Naive thymus-derived CD8-positive, alpha-beta T cell (primary cell): Measurements from ENCODE around the gene CFAP77. TPM values are rescaled to one million over a fixed set of nuclear protein-coding genes. Genes with fewer than 3 reads are reported as not detected.

Experiments used
- ATAC-seq, 2 donors: fragments of 150-1000 bp; cut with Tn5 transposase in 1 of 2; sonication (Bioruptor Pico), chemical (Tn5 transposase) in 1 of 2; 1 replicate in 1 of 2; 2 replicates in 1 of 2; pipeline ENCODE4 v1.10.0; 2021; ENCODE audit warnings: mild to moderate bottlenecking in 2 of 2, moderate library complexity in 2 of 2
- POLR2A ChIA-PET: fragments of 350-600 bp; sonication (Branson Sonifier 250); formaldehyde crosslinking; loops from one replicate; lab custom pipeline; 2021; ENCODE audit warnings: antibody characterized with exemption; lab: Charles Lee
- DNase-seq, 10 donors: peaks; one replicate each; pipeline versions ENCODE4 v3.0.0 to v3.0.0-alpha.2; 2020 to 2022
- H3K27ac Mint-ChIP-seq, 10 donors: one replicate each; pipeline ENCODE4 v1.8.0; 2020 to 2022; ENCODE audit warnings: mild to moderate bottlenecking in 10 of 10, mixed read lengths in 10 of 10, moderate library complexity in 4 of 10, inconsistent platforms in 1 of 10
- H3K27me3 Mint-ChIP-seq, 5 donors: one replicate each; pipeline ENCODE4 v1.8.0; 2021 to 2022; ENCODE audit warnings: mixed read lengths in 5 of 5
- H3K36me3 Mint-ChIP-seq, 3 donors: one replicate each; pipeline ENCODE4 v1.8.0; 2020 to 2022; ENCODE audit warnings: mixed read lengths in 3 of 3, mild to moderate bottlenecking in 2 of 3, inconsistent platforms in 1 of 3
- H3K4me1 Mint-ChIP-seq, 4 donors: one replicate each; pipeline ENCODE4 v1.8.0; 2021 to 2022; ENCODE audit warnings: mixed read lengths in 4 of 4
- H3K4me3 Mint-ChIP-seq, 10 donors: one replicate each; pipeline ENCODE4 v1.8.0; 2020 to 2022; ENCODE audit warnings: mild to moderate bottlenecking in 10 of 10, mixed read lengths in 10 of 10, moderate library complexity in 6 of 10, inconsistent platforms in 1 of 10
- H3K9me3 Mint-ChIP-seq, 9 donors: one replicate each; pipeline ENCODE4 v1.8.0; 2020 to 2022; ENCODE audit warnings: mixed read lengths in 9 of 9, mild to moderate bottlenecking in 3 of 9, inconsistent platforms in 1 of 9, moderate library complexity in 1 of 9
- polyA plus RNA-seq, 3 donors: library from polyadenylated mRNA; unstranded; fragments of 300-500 nt; fragmentation: Illumina TruSeq; gene quantifications; one replicate each; pipeline ENCODE4 v1.2.3, GENCODE V29; 2021
- total RNA-seq, 8 experiments: library from RNA in 2 of 8; stranded (reverse) in 2 of 8; gene quantifications; one replicate each; pipeline ENCODE4 v1.2.3 and lab custom pipeline; 2021 to 2026

CFAP77 gene
- total and polyA plus RNA-seq, 5 experiments from 2014 or later = not detected

GRCh38 chr9:132539096-132539495 is 129.1 kb downstream of the CFAP77 start:
- Mint-ChIP-seq H3K36me3 (peaks cover 0 to 9% (median 4%) of the 10 kb centered on the region in 3 donors), H3K9me3 (peaks cover 0 to 12% (median 3%) of the 10 kb centered on the region in 9 donors), H3K4me1 (no peaks in the 10 kb centered on the region), H3K27ac (no peak overlapping the region), H3K4me3 (no peak overlapping the region), H3K27me3 (peaks cover 0 to 5% (median 3%) of the 10 kb centered on the region in 5 donors)
- POLR2A ChIA-PET = no interaction called here
- ATAC-seq (no peak), DNase-seq (no peak)

GRCh38 chr9:132541051-132541450 is 131.0 kb downstream of the CFAP77 start:
- no peak overlapping the region for H3K4me3 Mint-ChIP-seq
- peaks cover 0 to 11% (median 0%) of the 10 kb centered on the region in 5 donors for H3K27me3 Mint-ChIP-seq
- H3K9me3 Mint-ChIP-seq = no peaks in the 10 kb centered on the region

GRCh38 chr9:132541870-132542830 is 132.1 kb downstream of the CFAP77 start:
- peaks cover 0 to under 1% (median 0%) of the 10 kb centered on the region in 4 donors for H3K4me1 Mint-ChIP-seq
- H3K27me3 Mint-ChIP-seq = peaks cover 0 to 21% (median under 1%) of the 10 kb centered on the region in 5 donors
- H3K9me3 Mint-ChIP-seq = no peaks in the 10 kb centered on the region
- H3K27ac Mint-ChIP-seq = no peak overlapping the region
- DNase-seq (no peak), ATAC-seq (no peak)
- no peaks in the 10 kb centered on the region for H3K36me3 Mint-ChIP-seq
- POLR2A ChIA-PET = no interaction called here
- H3K4me3 Mint-ChIP-seq = no peak overlapping the region

More at GRCh38 chr9:132541051-132541450, 131.0 kb downstream of the CFAP77 start:
- no peaks in the 10 kb centered on the region for H3K36me3 Mint-ChIP-seq
- ATAC-seq (no peak), DNase-seq (no peak)
- H3K4me1 Mint-ChIP-seq = no peaks in the 10 kb centered on the region
- POLR2A ChIA-PET = no interaction called here
- H3K27ac Mint-ChIP-seq = no peak overlapping the region

- Mint-ChIP-seq H3K9me3 (no peaks in the 10 kb centered on the region), H3K27me3 (peaks cover 0 to 28% (median 3%) of the 10 kb centered on the region in 5 donors), H3K4me1 (peaks cover 0 to 1% (median 0%) of the 10 kb centered on the region in 4 donors), H3K4me3 (no peak overlapping the region), H3K36me3 (no peaks in the 10 kb centered on the region), H3K27ac (no peak overlapping the region)
- no peak for ATAC-seq
- POLR2A ChIA-PET = no interaction called here
- no peak for DNase-seq
Measured at GRCh38 chr9:132543251-132543650, 133.2 kb downstream of the CFAP77 start.

- H3K36me3 Mint-ChIP-seq = no peaks in the 10 kb centered on the region
- peaks cover 0 to 28% (median 3%) of the 10 kb centered on the region in 5 donors for H3K27me3 Mint-ChIP-seq
- no peaks in the 10 kb centered on the region for H3K9me3 Mint-ChIP-seq
- DNase-seq (no peak), ATAC-seq (no peak)
- no peak overlapping the region for H3K27ac Mint-ChIP-seq
- no peak overlapping the region for H3K4me3 Mint-ChIP-seq
- H3K4me1 Mint-ChIP-seq = peaks cover 0 to 1% (median 0%) of the 10 kb centered on the region in 4 donors
- POLR2A ChIA-PET = no interaction called here
Measured at GRCh38 chr9:132543960-132544359, 133.9 kb downstream of the CFAP77 start.

- POLR2A ChIA-PET = no interaction called here
- H3K4me3 Mint-ChIP-seq = no peak overlapping the region
- H3K9me3 Mint-ChIP-seq = no peaks in the 10 kb centered on the region
- DNase-seq (no peak), ATAC-seq (no peak)
- H3K27ac Mint-ChIP-seq = no peak overlapping the region
- H3K36me3 Mint-ChIP-seq = no peaks in the 10 kb centered on the region
- peaks cover 0 to 31% (median 3%) of the 10 kb centered on the region in 5 donors for H3K27me3 Mint-ChIP-seq
- peaks cover 0 to 1% (median 0%) of the 10 kb centered on the region in 4 donors for H3K4me1 Mint-ChIP-seq
Measured at GRCh38 chr9:132545578-132545977, 135.6 kb downstream of the CFAP77 start.

- POLR2A ChIA-PET = no interaction called here
- Mint-ChIP-seq H3K9me3 (no peaks in the 10 kb centered on the region), H3K27me3 (peaks cover 0 to 34% (median 6%) of the 10 kb centered on the region in 5 donors), H3K4me1 (peaks cover 0 to 1% (median 0%) of the 10 kb centered on the region in 4 donors), H3K27ac (peak overlapping the region in 1 of 10 donors; percentile 37), H3K4me3 (no peak overlapping the region), H3K36me3 (no peaks in the 10 kb centered on the region)
- ATAC-seq (no peak), DNase-seq (peak in 1 of 10 donors; percentile 24)
Measured at GRCh38 chr9:132546148-132547051, 136.4 kb downstream of the CFAP77 start.

- peaks cover 0 to 35% (median 6%) of the 10 kb centered on the region in 5 donors for H3K27me3 Mint-ChIP-seq
- H3K27ac Mint-ChIP-seq = no peak overlapping the region
- ATAC-seq (no peak), DNase-seq (peak in 1 of 10 donors; percentile 37)
- peaks cover 0 to 1% (median 0%) of the 10 kb centered on the region in 4 donors for H3K4me1 Mint-ChIP-seq
- no peaks in the 10 kb centered on the region for H3K36me3 Mint-ChIP-seq
- H3K9me3 Mint-ChIP-seq = no peaks in the 10 kb centered on the region
- POLR2A ChIA-PET = no interaction called here
- no peak overlapping the region for H3K4me3 Mint-ChIP-seq
Measured at GRCh38 chr9:132547052-132547431, 137.0 kb downstream of the CFAP77 start.

- ATAC-seq = no peak
- Mint-ChIP-seq H3K4me3 (no peak overlapping the region), H3K27ac (peak overlapping the region in 1 of 10 donors; percentile 25), H3K27me3 (peaks cover 0 to 39% (median 6%) of the 10 kb centered on the region in 5 donors), H3K9me3 (no peaks in the 10 kb centered on the region), H3K4me1 (peaks cover 0 to 1% (median 0%) of the 10 kb centered on the region in 4 donors), H3K36me3 (peaks cover 0 to 2% (median 0%) of the 10 kb centered on the region in 3 donors)
- DNase-seq = no peak
- POLR2A ChIA-PET = no interaction called here
Measured at GRCh38 chr9:132547436-132547835, 137.4 kb downstream of the CFAP77 start.

- no peak for ATAC-seq
- Mint-ChIP-seq H3K27me3 (peaks cover 0 to 39% (median 6%) of the 10 kb centered on the region in 5 donors), H3K4me1 (peaks cover 0 to 1% (median 0%) of the 10 kb centered on the region in 4 donors), H3K9me3 (no peaks in the 10 kb centered on the region), H3K36me3 (peaks cover 0 to 2% (median 2%) of the 10 kb centered on the region in 3 donors), H3K27ac (no peak overlapping the region), H3K4me3 (no peak overlapping the region)
- DNase-seq = no peak
- POLR2A ChIA-PET = no interaction called here
Measured at GRCh38 chr9:132547976-132548730, 138.1 kb downstream of the CFAP77 start.

GRCh38 chr9:132548751-132549640 is 139.0 kb downstream of the CFAP77 start:
- Mint-ChIP-seq H3K27ac (no peak overlapping the region), H3K36me3 (peaks cover 0 to 2% (median 2%) of the 10 kb centered on the region in 3 donors), H3K9me3 (no peaks in the 10 kb centered on the region), H3K4me1 (peaks cover 0 to 1% (median 0%) of the 10 kb centered on the region in 4 donors), H3K27me3 (peaks cover 0 to 39% (median 6%) of the 10 kb centered on the region in 5 donors), H3K4me3 (no peak overlapping the region)
- POLR2A ChIA-PET = no interaction called here
- ATAC-seq (no peak), DNase-seq (no peak)
